HAP-1 (cell line): ENCODE measurements around the gene CEP250.

Experiments used
- DNase-seq, 2 experiments: peaks; one replicate each; pipeline ENCODE4 v3.0.0-alpha.2; 2016 to 2020; ENCODE audit warnings: low spot score in 2 of 2
- H3K27me3 ChIP-seq: fragments of 250-450 bp; sonication (Bioruptor Pico); 2 replicates; pipeline ENCODE4 v1.5.1; 2020; ENCODE audit warnings: low read depth, mild to moderate bottlenecking, moderate library complexity
- H3K36me3 ChIP-seq: fragments of 250-450 bp; sonication (Bioruptor Pico); replicated peaks from 2 replicates; pipeline ENCODE4 v1.5.1; 2020; ENCODE audit warnings: mild to moderate bottlenecking
- H3K4me1 ChIP-seq: fragments of 250-450 bp; sonication (Bioruptor Pico); 2 replicates; pipeline ENCODE4 v1.5.1; 2020; ENCODE audit warnings: mild to moderate bottlenecking
- H3K4me3 ChIP-seq: fragments of 250-450 bp; sonication (Bioruptor Pico); 2 replicates; pipeline ENCODE4 v1.5.1; 2020; ENCODE audit warnings: mild to moderate bottlenecking, moderate library complexity
- H3K9me3 ChIP-seq: fragments of 250-450 bp; sonication (Bioruptor Pico); 2 replicates; pipeline ENCODE4 v1.5.1; 2020; ENCODE audit warnings: mild to moderate bottlenecking, moderate library complexity
- in situ Hi-C: fragments of 300-500 bp; cut with MboI; formaldehyde crosslinking; loops from 3 replicates; pipeline ENCODE4 v1.14.3; 2020; ENCODE audit warnings: low sequenced_read_pairs, inconsistent platforms, mixed read lengths

Gene CEP250

GRCh38 chr20:35490736-35491181 lies 35.4 kb downstream of the CEP250 start:
- H3K27me3 ChIP-seq = no peaks in the 10 kb centered on the region
- peaks cover 61% of the 10 kb centered on the region for H3K36me3 ChIP-seq
- H3K4me3 ChIP-seq = no peak overlapping the region
- DNase-seq = no peak
- H3K9me3 ChIP-seq = no peaks in the 10 kb centered on the region
- in situ Hi-C loops = no loop called here
- no peaks in the 10 kb centered on the region for H3K4me1 ChIP-seq

DNA sequence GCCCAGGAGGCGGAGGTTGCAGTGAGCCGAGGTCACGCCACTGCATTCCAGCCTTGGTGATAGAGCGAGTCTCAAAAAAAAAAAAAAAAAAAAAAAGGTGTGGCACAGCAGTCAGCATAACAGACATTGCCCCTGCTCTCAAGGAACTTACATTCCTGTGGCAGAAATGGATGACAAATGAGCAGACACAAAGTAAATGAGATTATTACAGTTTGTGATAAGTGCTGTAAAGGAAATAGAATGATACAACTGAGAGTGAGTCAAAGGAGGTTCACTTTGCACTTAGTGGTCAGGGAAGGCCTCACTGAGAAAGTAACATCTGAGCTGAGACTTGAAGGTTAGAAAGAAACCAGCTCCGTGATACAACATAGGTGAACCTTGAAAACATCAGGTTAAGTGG lies 36.4 kb downstream of the CEP250 start:
- no peaks in the 10 kb centered on the region for H3K4me1 ChIP-seq
- no peaks in the 10 kb centered on the region for H3K9me3 ChIP-seq
- in situ Hi-C loops = no loop called here
- H3K27me3 ChIP-seq = no peaks in the 10 kb centered on the region
- H3K36me3 ChIP-seq = peaks cover 66% of the 10 kb centered on the region
- no peak overlapping the region for H3K4me3 ChIP-seq
- no peak for DNase-seq

DNA sequence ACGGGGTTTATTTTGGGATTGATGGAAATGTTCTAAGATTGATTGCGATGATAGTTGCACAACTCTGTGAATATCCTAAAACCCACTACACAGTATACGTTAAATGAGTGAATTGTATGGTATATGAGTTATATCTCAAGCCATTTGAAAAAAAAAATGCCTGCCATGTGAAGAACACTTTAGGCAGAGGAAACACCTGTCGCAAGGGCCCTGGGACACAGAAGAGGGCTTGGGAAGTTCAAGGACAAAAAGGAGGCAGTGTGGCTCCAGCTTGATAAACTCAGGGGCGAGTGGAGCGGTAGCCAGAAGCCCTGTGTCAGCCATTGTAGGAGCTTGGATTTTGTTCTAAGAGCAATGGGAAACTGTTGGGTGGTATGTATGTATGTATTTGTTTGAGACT lies 37.0 kb downstream of the CEP250 start:
- no peak overlapping the region for H3K4me3 ChIP-seq

GRCh38 chr20:35496481-35496880 lies 41.1 kb downstream of the CEP250 start:
- no peaks in the 10 kb centered on the region for H3K27me3 ChIP-seq
- H3K4me1 ChIP-seq = no peaks in the 10 kb centered on the region
- H3K4me3 ChIP-seq = no peak overlapping the region
- H3K9me3 ChIP-seq = no peaks in the 10 kb centered on the region
- in situ Hi-C loops = no loop called here
- H3K36me3 ChIP-seq = peaks cover 77% of the 10 kb centered on the region
- no peak for DNase-seq

More for the DNA sequence above, 37.0 kb downstream of the CEP250 start:
- Histone ChIP-seq H3K4me1 (no peaks in the 10 kb centered on the region), H3K36me3 (peaks cover 66% of the 10 kb centered on the region), H3K9me3 (no peaks in the 10 kb centered on the region), H3K27me3 (no peaks in the 10 kb centered on the region)
- in situ Hi-C loops = no loop called here
- no peak for DNase-seq

DNA sequence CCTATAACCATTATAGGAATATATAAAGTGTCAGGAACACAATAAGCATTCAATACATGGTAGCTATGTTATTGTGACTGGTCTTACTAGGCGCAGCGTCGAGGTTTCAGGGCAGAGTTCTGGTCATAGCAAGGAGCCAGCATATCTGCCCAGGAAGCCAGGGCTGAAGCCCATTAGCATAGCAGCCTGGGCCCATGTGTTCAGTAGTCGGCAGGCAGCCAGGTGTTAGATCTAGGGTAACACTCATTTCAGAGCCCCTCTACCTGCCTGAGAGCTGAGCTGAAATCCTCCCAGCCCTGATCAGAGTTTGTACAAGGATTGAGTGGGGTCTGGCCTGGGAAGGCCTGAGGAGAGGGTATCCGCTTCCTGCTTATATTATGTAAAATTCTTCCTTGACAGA lies 41.9 kb downstream of the CEP250 start:
- Histone ChIP-seq H3K9me3 (no peaks in the 10 kb centered on the region), H3K4me1 (no peaks in the 10 kb centered on the region), H3K27me3 (no peaks in the 10 kb centered on the region), H3K4me3 (no peak overlapping the region), H3K36me3 (peaks cover 85% of the 10 kb centered on the region)
- no peak for DNase-seq
- in situ Hi-C loops = no loop called here

- no peaks in the 10 kb centered on the region for H3K9me3 ChIP-seq
- in situ Hi-C loops = no loop called here
Observed at GRCh38 chr20:35497780-35498189, 42.4 kb downstream of the CEP250 start.

GRCh38 chr20:35499271-35499670 lies 43.9 kb downstream of the CEP250 start:
- Histone ChIP-seq H3K4me3 (no peak overlapping the region), H3K9me3 (no peaks in the 10 kb centered on the region), H3K36me3 (peaks cover 89% of the 10 kb centered on the region), H3K4me1 (no peaks in the 10 kb centered on the region), H3K27me3 (no peaks in the 10 kb centered on the region)
- in situ Hi-C loops = no loop called here
- no peak for DNase-seq

More at GRCh38 chr20:35497780-35498189, 42.4 kb downstream of the CEP250 start:
- Histone ChIP-seq H3K4me3 (no peak overlapping the region), H3K36me3 (peaks cover 85% of the 10 kb centered on the region), H3K27me3 (no peaks in the 10 kb centered on the region), H3K4me1 (no peaks in the 10 kb centered on the region)
- no peak for DNase-seq

DNA sequence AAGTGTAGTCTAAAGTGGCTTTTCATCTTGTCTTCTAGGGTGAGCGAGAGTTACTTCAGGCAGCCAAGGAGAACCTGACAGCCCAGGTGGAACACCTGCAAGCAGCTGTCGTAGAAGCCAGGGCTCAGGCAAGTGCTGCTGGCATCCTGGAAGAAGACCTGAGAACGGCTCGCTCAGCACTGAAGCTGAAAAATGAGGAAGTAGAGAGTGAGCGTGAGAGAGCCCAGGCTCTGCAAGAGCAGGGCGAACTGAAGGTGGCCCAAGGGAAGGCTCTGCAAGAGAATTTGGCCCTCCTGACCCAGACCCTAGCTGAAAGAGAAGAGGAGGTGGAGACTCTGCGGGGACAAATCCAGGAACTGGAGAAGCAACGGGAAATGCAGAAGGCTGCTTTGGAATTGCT lies 47.0 kb downstream of the CEP250 start:
- H3K36me3 ChIP-seq = peaks cover 69% of the 10 kb centered on the region
- in situ Hi-C loops = no loop called here
- H3K4me3 ChIP-seq = no peak overlapping the region

DNA sequence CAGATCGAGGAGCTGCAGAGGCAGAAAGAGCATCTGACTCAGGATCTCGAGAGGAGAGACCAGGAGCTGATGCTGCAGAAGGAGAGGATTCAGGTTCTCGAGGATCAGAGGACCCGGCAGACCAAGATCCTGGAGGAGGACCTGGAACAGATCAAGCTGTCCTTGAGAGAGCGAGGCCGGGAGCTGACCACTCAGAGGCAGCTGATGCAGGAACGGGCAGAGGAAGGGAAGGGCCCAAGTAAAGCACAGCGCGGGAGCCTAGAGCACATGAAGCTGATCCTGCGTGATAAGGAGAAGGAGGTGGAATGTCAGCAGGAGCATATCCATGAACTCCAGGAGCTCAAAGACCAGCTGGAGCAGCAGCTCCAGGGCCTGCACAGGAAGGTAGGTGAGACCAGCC lies 47.9 kb downstream of the CEP250 start:
- H3K27me3 ChIP-seq = no peaks in the 10 kb centered on the region
- H3K36me3 ChIP-seq = peaks cover 64% of the 10 kb centered on the region

More for the DNA sequence above, 47.0 kb downstream of the CEP250 start:
- H3K9me3 ChIP-seq = no peaks in the 10 kb centered on the region
- no peaks in the 10 kb centered on the region for H3K4me1 ChIP-seq
- DNase-seq = no peak
- H3K27me3 ChIP-seq = no peaks in the 10 kb centered on the region

GRCh38 chr20:35503841-35504561 lies 48.6 kb downstream of the CEP250 start:
- H3K36me3 ChIP-seq = peaks cover 64% of the 10 kb centered on the region
- no peaks in the 10 kb centered on the region for H3K9me3 ChIP-seq
- H3K4me1 ChIP-seq = no peaks in the 10 kb centered on the region
- DNase-seq = no peak
- in situ Hi-C loops = no loop called here
- H3K27me3 ChIP-seq = no peaks in the 10 kb centered on the region
- H3K4me3 ChIP-seq = no peak overlapping the region

More for the DNA sequence above, 47.9 kb downstream of the CEP250 start:
- DNase-seq = no peak
- in situ Hi-C loops = no loop called here
- no peak overlapping the region for H3K4me3 ChIP-seq
- no peaks in the 10 kb centered on the region for H3K4me1 ChIP-seq
- no peaks in the 10 kb centered on the region for H3K9me3 ChIP-seq

DNA sequence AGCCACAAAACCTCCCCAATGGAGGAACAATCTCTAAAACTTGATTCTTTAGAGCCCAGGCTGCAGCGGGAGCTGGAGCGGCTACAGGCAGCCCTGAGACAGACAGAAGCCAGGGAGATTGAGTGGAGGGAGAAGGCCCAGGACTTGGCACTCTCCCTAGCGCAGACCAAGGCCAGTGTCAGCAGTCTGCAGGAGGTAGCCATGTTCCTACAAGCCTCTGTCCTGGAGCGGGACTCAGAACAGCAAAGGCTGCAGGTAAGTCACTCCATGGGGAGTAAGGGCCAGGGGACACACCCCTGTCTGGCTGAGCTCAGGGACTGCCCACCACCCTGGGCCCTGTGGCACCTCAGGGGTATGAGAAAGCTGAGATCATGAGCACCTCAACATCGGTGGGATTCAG lies 49.4 kb downstream of the CEP250 start:
- Histone ChIP-seq H3K4me3 (no peak overlapping the region), H3K4me1 (no peaks in the 10 kb centered on the region), H3K36me3 (peaks cover 64% of the 10 kb centered on the region), H3K27me3 (no peaks in the 10 kb centered on the region), H3K9me3 (no peaks in the 10 kb centered on the region)
- in situ Hi-C loops = no loop called here
- DNase-seq = no peak

- Histone ChIP-seq H3K4me1 (no peaks in the 10 kb centered on the region), H3K4me3 (no peak overlapping the region), H3K36me3 (peaks cover 68% of the 10 kb centered on the region), H3K27me3 (no peaks in the 10 kb centered on the region), H3K9me3 (no peaks in the 10 kb centered on the region)
- in situ Hi-C loops = no loop called here
- DNase-seq = no peak
Observed at GRCh38 chr20:35506179-35506578, 50.8 kb downstream of the CEP250 start.

GRCh38 chr20:35506872-35507638 lies 51.7 kb downstream of the CEP250 start:
- peaks cover 72% of the 10 kb centered on the region for H3K36me3 ChIP-seq
- no peaks in the 10 kb centered on the region for H3K27me3 ChIP-seq

DNA sequence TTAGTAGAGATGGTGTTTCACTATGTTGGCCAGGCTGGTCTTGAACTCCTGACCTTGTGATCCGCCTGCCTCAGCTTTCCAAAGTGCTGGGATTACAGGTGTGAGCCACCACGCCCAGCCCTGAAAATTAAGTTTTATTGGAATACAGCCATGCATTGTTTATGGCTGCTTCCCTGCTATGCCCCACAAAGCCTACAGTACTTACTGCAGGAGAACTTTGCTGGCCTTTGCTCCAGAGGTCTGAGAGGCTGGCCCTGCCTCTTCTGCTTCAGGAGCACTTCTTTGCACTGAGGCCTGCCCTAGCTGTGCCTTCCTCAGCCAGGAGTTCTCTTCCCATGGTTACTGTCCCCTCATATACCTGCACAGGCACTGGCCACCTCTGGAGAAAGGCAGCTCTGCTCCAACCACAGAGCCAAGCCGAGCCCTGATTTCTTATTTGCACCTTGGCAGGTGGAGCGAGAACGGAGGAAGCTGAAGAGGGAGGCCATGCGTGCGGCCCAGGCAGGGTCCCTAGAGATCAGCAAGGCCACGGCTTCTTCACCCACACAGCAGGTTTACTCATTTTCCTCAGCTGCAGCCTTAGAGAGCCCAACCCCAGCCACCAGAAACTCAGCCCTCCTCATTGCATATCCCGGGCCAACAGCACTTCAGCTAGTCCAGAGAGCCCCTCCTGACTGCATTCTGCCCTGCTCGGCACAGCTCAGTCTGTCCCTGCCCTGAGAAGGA lies 53.3 kb downstream of the CEP250 start:
- peaks cover 68% of the 10 kb centered on the region for H3K36me3 ChIP-seq
- in situ Hi-C loops = no loop called here

More at GRCh38 chr20:35506872-35507638, 51.7 kb downstream of the CEP250 start:
- no peak for DNase-seq
- Histone ChIP-seq H3K4me3 (no peak overlapping the region), H3K9me3 (no peaks in the 10 kb centered on the region), H3K4me1 (no peaks in the 10 kb centered on the region)
- in situ Hi-C loops = no loop called here

More for the DNA sequence above, 53.3 kb downstream of the CEP250 start:
- no peaks in the 10 kb centered on the region for H3K4me1 ChIP-seq
- H3K9me3 ChIP-seq = no peaks in the 10 kb centered on the region
- DNase-seq = no peak
- no peak overlapping the region for H3K4me3 ChIP-seq
- no peaks in the 10 kb centered on the region for H3K27me3 ChIP-seq
